ENCODE results near the gene C9orf152. TPM values are rescaled to one million over a fixed set of nuclear protein-coding genes. Genes with fewer than 3 reads are reported as not detected.

The C9orf152 gene
- total and polyA plus RNA-seq, 2 donors (not counting 1 experiment from before 2014, with no cell fraction given) = under 0.01 TPM; not detected in 1

DNA sequence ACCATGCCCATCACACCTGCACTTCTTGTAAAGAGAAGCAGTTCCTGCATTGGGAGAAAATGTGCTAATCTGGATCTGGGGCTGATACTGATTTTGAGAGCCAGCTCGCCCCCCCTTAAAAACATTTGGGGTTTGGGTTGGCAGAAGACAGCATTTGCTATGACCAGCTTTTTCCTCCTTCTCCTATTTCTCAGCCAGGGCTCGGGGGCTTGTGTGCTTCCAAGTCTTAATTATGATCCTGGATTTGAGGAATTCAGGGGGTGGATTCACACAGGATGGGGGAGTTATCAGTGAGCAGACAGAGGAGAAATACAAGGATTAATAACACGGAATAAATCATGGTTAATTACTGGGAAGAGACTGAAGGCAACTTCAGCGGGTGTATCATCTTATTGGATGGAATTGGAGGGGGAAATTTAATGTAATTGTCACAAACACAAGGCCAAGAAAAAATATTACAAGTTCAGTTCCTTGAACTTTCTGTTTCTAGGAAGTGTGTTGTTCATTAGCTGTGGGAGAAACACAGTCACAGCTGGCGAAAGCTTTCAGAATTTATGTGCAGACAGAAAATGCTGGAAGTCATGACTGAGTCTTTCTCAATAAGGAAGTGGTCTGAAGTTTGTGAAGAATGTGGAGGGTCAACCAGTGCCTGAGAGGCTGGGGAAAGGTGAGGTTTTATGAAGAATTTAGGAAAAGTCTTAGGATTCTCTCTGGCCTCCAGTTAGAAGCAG is 15.3 kb downstream of the C9orf152 start:
- Histone ChIP-seq H2AFZ (ENCODE audit: low read length) (no peak overlapping the region), H4K20me1 (ENCODE audit: control insufficient read depth, extremely low read depth, insufficient read depth, low read length) (no peaks in the 10 kb centered on the region), H3K79me2 (ENCODE audit: control insufficient read depth, insufficient read depth, low read length) (no peaks in the 10 kb centered on the region), H3K36me3 (ENCODE audit: control insufficient read depth, insufficient read depth, low read length) (no peaks in the 10 kb centered on the region), H3K4me2 (ENCODE audit: extremely low read depth, insufficient read depth, low read length) (peak overlapping the region; percentile 62), H3K4me1 (ENCODE audit: control insufficient read depth, extremely low read depth, insufficient read depth, low read length) (peaks cover 5% of the 10 kb centered on the region), H3K4me3 (replicated peaks in 1 of 4; ENCODE audit: control extremely low read depth in 1 of 4, insufficient read depth in 1 of 4, low read depth in 3 of 4, low read length in 4 of 4) (no peak overlapping the region), H3K9ac (ENCODE audit: insufficient read depth, low read length) (no peak overlapping the region), H3K27ac (ENCODE audit: insufficient read depth, low read length) (peak overlapping the region; percentile 8), H3K9me3 (ENCODE audit: control insufficient read depth, insufficient read depth, low read depth, low read length) (no peaks in the 10 kb centered on the region), H3K27me3 (ENCODE audit: control insufficient read depth, insufficient read depth, low read length) (no peaks in the 10 kb centered on the region)
- DNase-seq (ENCODE audit: low read depth in 2 of 2) = peak; percentile 81 to 88
- TF ChIP-seq, protein P1, sequence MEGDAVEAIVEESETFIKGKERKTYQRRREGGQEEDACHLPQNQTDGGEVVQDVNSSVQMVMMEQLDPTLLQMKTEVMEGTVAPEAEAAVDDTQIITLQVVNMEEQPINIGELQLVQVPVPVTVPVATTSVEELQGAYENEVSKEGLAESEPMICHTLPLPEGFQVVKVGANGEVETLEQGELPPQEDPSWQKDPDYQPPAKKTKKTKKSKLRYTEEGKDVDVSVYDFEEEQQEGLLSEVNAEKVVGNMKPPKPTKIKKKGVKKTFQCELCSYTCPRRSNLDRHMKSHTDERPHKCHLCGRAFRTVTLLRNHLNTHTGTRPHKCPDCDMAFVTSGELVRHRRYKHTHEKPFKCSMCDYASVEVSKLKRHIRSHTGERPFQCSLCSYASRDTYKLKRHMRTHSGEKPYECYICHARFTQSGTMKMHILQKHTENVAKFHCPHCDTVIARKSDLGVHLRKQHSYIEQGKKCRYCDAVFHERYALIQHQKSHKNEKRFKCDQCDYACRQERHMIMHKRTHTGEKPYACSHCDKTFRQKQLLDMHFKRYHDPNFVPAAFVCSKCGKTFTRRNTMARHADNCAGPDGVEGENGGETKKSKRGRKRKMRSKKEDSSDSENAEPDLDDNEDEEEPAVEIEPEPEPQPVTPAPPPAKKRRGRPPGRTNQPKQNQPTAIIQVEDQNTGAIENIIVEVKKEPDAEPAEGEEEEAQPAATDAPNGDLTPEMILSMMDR (conservative IDR thresholded peaks at IDR 0.05 in 1 of 2, IDR thresholded peaks at IDR 0.05 in 1 of 2; ENCODE audit: low read depth in 1 of 2, low read length in 2 of 2) = no peak
- TF ChIP-seq EZH2 (IDR thresholded peaks at IDR 0.05; ENCODE audit: low read length, missing control alignments) = no peak

DNA sequence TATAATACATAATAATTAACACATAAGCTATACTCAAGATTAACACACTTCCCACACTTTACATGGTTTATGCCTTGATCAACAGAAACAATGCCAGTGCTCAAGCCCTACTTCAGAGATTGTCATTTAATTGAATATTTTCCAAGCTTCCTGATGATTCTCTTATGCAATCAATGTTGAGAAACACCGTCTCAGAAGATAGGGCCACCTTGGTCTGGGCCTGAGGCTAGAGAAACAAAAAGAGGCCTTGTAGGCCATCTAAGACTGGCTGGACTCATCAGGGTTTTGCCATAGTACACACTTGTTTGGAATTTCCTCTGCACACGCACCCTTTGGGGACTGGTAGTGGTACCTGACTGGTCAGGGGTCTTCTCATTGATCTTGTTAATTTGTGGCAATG is 16.3 kb downstream of the C9orf152 start:
- Histone ChIP-seq H3K36me3 (ENCODE audit: control insufficient read depth, insufficient read depth, low read length) (no peaks in the 10 kb centered on the region), H3K4me3 (replicated peaks in 1 of 4; ENCODE audit: control extremely low read depth in 1 of 4, insufficient read depth in 1 of 4, low read depth in 3 of 4, low read length in 4 of 4) (no peak overlapping the region), H3K9ac (ENCODE audit: insufficient read depth, low read length) (no peak overlapping the region), H3K79me2 (ENCODE audit: control insufficient read depth, insufficient read depth, low read length) (no peaks in the 10 kb centered on the region), H3K27me3 (ENCODE audit: control insufficient read depth, insufficient read depth, low read length) (no peaks in the 10 kb centered on the region), H3K4me2 (ENCODE audit: extremely low read depth, insufficient read depth, low read length) (no peak overlapping the region), H3K27ac (ENCODE audit: insufficient read depth, low read length) (no peak overlapping the region), H3K4me1 (ENCODE audit: control insufficient read depth, extremely low read depth, insufficient read depth, low read length) (peaks cover 5% of the 10 kb centered on the region), H3K9me3 (ENCODE audit: control insufficient read depth, insufficient read depth, low read depth, low read length) (no peaks in the 10 kb centered on the region), H2AFZ (ENCODE audit: low read length) (no peak overlapping the region), H4K20me1 (ENCODE audit: control insufficient read depth, extremely low read depth, insufficient read depth, low read length) (no peaks in the 10 kb centered on the region)
- TF ChIP-seq EZH2 (IDR thresholded peaks at IDR 0.05; ENCODE audit: low read length, missing control alignments) = no peak
- TF ChIP-seq, protein P1 (conservative IDR thresholded peaks at IDR 0.05 in 1 of 2, IDR thresholded peaks at IDR 0.05 in 1 of 2; ENCODE audit: low read depth in 1 of 2, low read length in 2 of 2) = no peak
- no peak for DNase-seq (ENCODE audit: low read depth in 2 of 2)

DNA sequence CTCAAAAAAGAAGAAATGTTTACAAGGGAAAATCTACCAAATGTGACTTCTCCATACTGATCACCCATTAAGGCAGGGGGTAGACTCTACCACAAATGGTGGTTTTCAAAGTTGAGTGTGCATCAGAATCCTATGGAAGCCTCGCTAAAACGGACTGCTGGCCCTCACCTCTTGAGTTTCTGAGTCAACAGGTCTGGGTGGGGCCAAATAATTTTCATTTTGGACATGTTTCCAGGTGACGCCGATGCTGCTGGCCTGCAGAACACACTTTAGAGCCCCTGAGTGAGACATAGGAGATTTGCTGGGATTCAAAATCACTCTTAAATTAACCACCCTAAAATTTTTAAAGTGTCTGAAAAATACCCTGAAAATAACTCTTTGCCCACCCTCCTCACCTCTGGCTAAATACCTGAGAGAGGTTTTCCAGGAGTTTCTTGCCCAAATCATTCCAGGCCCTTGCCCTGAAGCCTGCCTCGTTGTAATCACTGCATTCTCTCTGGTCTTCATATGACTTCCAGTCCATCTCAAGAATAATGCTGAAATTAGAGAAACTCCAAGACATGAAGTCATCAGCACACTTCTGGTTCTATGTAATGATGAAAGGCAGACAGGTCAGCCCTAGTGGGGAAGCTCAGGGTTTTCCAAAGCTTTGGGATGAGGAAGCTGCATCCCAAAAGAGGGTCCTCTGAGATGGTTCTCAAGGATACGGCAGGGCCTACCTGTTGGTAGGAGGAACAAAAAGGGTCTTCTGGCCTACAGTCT is 18.2 kb downstream of the C9orf152 start:
- Histone ChIP-seq H3K27me3 (ENCODE audit: control insufficient read depth, insufficient read depth, low read length) (no peaks in the 10 kb centered on the region), H4K20me1 (ENCODE audit: control insufficient read depth, extremely low read depth, insufficient read depth, low read length) (no peaks in the 10 kb centered on the region), H3K27ac (ENCODE audit: insufficient read depth, low read length) (no peak overlapping the region), H3K9ac (ENCODE audit: insufficient read depth, low read length) (no peak overlapping the region), H2AFZ (ENCODE audit: low read length) (no peak overlapping the region), H3K4me2 (ENCODE audit: extremely low read depth, insufficient read depth, low read length) (no peak overlapping the region), H3K9me3 (ENCODE audit: control insufficient read depth, insufficient read depth, low read depth, low read length) (no peaks in the 10 kb centered on the region), H3K36me3 (ENCODE audit: control insufficient read depth, insufficient read depth, low read length) (no peaks in the 10 kb centered on the region), H3K4me1 (ENCODE audit: control insufficient read depth, extremely low read depth, insufficient read depth, low read length) (peaks cover 5% of the 10 kb centered on the region), H3K79me2 (ENCODE audit: control insufficient read depth, insufficient read depth, low read length) (no peaks in the 10 kb centered on the region), H3K4me3 (replicated peaks in 1 of 4; ENCODE audit: control extremely low read depth in 1 of 4, insufficient read depth in 1 of 4, low read depth in 3 of 4, low read length in 4 of 4) (no peak overlapping the region)
- TF ChIP-seq, protein P1 (conservative IDR thresholded peaks at IDR 0.05 in 1 of 2, IDR thresholded peaks at IDR 0.05 in 1 of 2; ENCODE audit: low read depth in 1 of 2, low read length in 2 of 2) = no peak
- no peak for TF ChIP-seq EZH2 (IDR thresholded peaks at IDR 0.05; ENCODE audit: low read length, missing control alignments)
- no peak for DNase-seq (ENCODE audit: low read depth in 2 of 2)
